Nephron (organoid): ENCODE data around the gene RAB1A.

ENCODE experiments used
- H3K27ac Mint-ChIP-seq, 3 experiments: 2 replicates each; pipeline ENCODE4 v1.8.0; 2020; ENCODE audit warnings: mixed read lengths in 3 of 3, mild to moderate bottlenecking in 2 of 3, moderate library complexity in 1 of 3
- H3K27me3 Mint-ChIP-seq: 2 replicates; pipeline ENCODE4 v1.8.0; 2021; ENCODE audit warnings: low read depth, mild to moderate bottlenecking, moderate library complexity, mixed read lengths
- H3K36me3 Mint-ChIP-seq: 2 replicates; pipeline ENCODE4 v1.8.0; 2020; ENCODE audit warnings: low read depth, mixed read lengths
- H3K4me1 Mint-ChIP-seq: 2 replicates; pipeline ENCODE4 v1.8.0; 2020; ENCODE audit warnings: mixed read lengths
- H3K4me3 Mint-ChIP-seq, 3 experiments: 2 replicates each; pipeline ENCODE4 v1.8.0; 2020; ENCODE audit warnings: mild to moderate bottlenecking in 3 of 3, mixed read lengths in 3 of 3, moderate library complexity in 2 of 3
- H3K9me3 Mint-ChIP-seq: 2 replicates; pipeline ENCODE4 v1.8.0; 2020; ENCODE audit warnings: mixed read lengths
- CTCF ChIP-seq, 3 experiments: fragments of 200-600 bp; sonication (generic); IDR thresholded peaks; one replicate each; pipeline ENCODE4 v1.5.0; 2021; ENCODE audit warnings: antibody characterized with exemption in 3 of 3; ENCODE audit not compliant: unreplicated experiment in 3 of 3

RAB1A gene

GRCh38 chr2:65107530-65107929 is 22.4 kb downstream of the RAB1A start:
- H3K9me3 Mint-ChIP-seq = no peaks in the 10 kb centered on the region
- no peak overlapping the region for H3K27ac Mint-ChIP-seq
- peaks cover 33% of the 10 kb centered on the region for H3K36me3 Mint-ChIP-seq
- no peaks in the 10 kb centered on the region for H3K4me1 Mint-ChIP-seq
- H3K4me3 Mint-ChIP-seq = no peak overlapping the region
- no peak for TF ChIP-seq CTCF (IDR thresholded peaks at IDR 0.05; ENCODE audit: unreplicated experiment in 3 of 3)
- no peaks in the 10 kb centered on the region for H3K27me3 Mint-ChIP-seq

GRCh38 chr2:65103013-65103715 is 26.7 kb downstream of the RAB1A start:
- Mint-ChIP-seq H3K4me3 (no peak overlapping the region), H3K4me1 (no peaks in the 10 kb centered on the region), H3K36me3 (peaks cover 45% of the 10 kb centered on the region), H3K9me3 (no peaks in the 10 kb centered on the region), H3K27me3 (no peaks in the 10 kb centered on the region), H3K27ac (no peak overlapping the region)
- no peak for TF ChIP-seq CTCF (IDR thresholded peaks at IDR 0.05; ENCODE audit: unreplicated experiment in 3 of 3)

- Mint-ChIP-seq H3K4me3 (no peak overlapping the region), H3K36me3 (peaks cover 57% of the 10 kb centered on the region), H3K27ac (no peak overlapping the region)
Observed at GRCh38 chr2:65101071-65101470, 28.8 kb downstream of the RAB1A start.

GRCh38 chr2:65098741-65099140 is 31.2 kb downstream of the RAB1A start:
- H3K4me3 Mint-ChIP-seq = no peak overlapping the region
- H3K36me3 Mint-ChIP-seq = peaks cover 57% of the 10 kb centered on the region
- no peaks in the 10 kb centered on the region for H3K4me1 Mint-ChIP-seq
- TF ChIP-seq CTCF (IDR thresholded peaks at IDR 0.05; ENCODE audit: unreplicated experiment in 3 of 3) = no peak
- H3K27me3 Mint-ChIP-seq = no peaks in the 10 kb centered on the region
- no peak overlapping the region for H3K27ac Mint-ChIP-seq
- H3K9me3 Mint-ChIP-seq = no peaks in the 10 kb centered on the region

More at GRCh38 chr2:65101071-65101470, 28.8 kb downstream of the RAB1A start:
- no peak for TF ChIP-seq CTCF (IDR thresholded peaks at IDR 0.05; ENCODE audit: unreplicated experiment in 3 of 3)
- Mint-ChIP-seq H3K4me1 (no peaks in the 10 kb centered on the region), H3K9me3 (no peaks in the 10 kb centered on the region), H3K27me3 (no peaks in the 10 kb centered on the region)

GRCh38 chr2:65097844-65098243 is 32.1 kb downstream of the RAB1A start:
- H3K27me3 Mint-ChIP-seq = no peaks in the 10 kb centered on the region
- H3K4me3 Mint-ChIP-seq = no peak overlapping the region
- no peaks in the 10 kb centered on the region for H3K4me1 Mint-ChIP-seq
- H3K27ac Mint-ChIP-seq = no peak overlapping the region
- peaks cover 64% of the 10 kb centered on the region for H3K36me3 Mint-ChIP-seq
- no peaks in the 10 kb centered on the region for H3K9me3 Mint-ChIP-seq
- no peak for TF ChIP-seq CTCF (IDR thresholded peaks at IDR 0.05; ENCODE audit: unreplicated experiment in 3 of 3)

- Mint-ChIP-seq H3K27me3 (no peaks in the 10 kb centered on the region), H3K4me1 (no peaks in the 10 kb centered on the region), H3K27ac (no peak overlapping the region), H3K36me3 (peaks cover 69% of the 10 kb centered on the region), H3K4me3 (no peak overlapping the region), H3K9me3 (no peaks in the 10 kb centered on the region)
- no peak for TF ChIP-seq CTCF (IDR thresholded peaks at IDR 0.05; ENCODE audit: unreplicated experiment in 3 of 3)
Observed at GRCh38 chr2:65096948-65097347, 33.0 kb downstream of the RAB1A start.
